ENCODE data around the gene CLDN17.

Gene CLDN17, protein sequence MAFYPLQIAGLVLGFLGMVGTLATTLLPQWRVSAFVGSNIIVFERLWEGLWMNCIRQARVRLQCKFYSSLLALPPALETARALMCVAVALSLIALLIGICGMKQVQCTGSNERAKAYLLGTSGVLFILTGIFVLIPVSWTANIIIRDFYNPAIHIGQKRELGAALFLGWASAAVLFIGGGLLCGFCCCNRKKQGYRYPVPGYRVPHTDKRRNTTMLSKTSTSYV

DNA sequence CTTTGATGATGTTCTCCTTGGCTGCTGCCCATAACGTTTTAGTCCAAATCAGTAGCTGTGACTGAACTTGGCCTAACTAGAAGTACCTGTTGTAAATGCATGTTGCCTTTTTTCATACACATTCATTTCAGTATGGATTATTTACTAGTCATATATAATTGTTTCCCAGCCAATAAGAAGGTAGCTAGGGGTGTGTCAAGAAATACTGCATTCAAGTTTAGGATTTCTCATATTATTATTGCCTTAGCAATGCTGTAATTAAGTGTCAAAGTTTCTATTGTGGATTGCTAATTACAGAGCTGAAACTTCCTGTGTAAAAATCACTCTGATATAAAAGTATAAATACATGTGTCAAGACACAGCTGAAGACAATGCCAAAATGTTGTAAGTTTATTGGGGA, at the start of gene CLDN17:
Gene CLDN17 (minus strand): TSS at position 101 of the 400 bp plus-strand sequence. CDS start 188 bp downstream, outside the sequence.
- no peak for DNase-seq (ENCODE audit: low read depth)

DNA sequence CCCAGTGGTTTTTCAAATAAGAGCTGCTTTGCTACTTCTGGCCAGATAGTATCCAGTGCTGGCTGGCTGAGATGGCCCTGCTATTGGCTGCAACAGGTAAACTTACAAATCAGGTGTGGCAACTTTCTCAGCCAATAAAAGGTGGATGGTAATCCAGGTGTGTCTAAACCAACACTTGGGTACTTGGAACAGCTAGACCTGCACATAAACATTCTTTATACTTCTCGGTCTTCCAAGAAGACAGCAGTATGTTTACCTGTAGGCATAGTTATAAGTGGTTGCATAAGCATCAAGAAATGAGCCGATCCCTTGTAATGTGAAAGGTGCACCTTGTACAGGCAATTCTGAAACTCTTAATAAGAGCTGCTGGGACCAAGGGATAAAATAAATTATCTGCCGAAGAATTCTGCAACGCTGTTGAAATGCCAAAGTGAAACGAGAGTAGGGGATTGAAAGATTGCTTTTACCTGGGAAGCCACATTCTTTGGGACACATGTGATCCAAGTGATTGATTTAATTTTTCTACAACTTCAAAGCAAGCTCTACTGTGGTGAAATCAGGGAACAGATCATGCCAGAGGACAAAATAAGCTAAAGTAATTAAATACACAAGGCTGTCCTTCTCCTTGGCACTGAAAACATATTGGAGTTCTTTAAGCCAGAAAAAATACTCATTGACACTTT, 49.6 kb upstream of the CLDN17 start, which contains the start of gene CLDN8:
Gene CLDN8 (minus strand): TSS at position 57 of the 683 bp plus-strand sequence. CDS start 172 bp downstream, outside the sequence.
- DNase-seq (ENCODE audit: low read depth) = no peak

DNA sequence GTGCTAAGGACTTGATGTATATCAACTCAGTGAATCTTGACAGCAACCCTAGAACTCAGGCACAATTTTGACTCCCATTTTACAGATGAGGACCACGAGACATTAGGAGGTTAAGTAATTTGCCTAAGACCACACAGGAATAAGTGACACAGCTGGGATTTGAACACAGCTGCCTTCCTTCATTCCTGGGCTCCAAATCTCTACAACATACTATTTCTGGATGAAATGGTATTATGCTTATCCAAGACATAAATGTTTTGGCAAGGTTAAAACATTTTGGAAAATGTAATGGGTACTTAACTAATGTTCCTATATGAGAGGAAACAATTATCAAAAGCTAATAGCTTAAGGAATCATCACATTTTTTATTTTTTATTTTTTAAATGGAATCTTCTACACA, 44.5 kb upstream of the CLDN17 start:
- no peak for DNase-seq (ENCODE audit: low read depth)

DNA sequence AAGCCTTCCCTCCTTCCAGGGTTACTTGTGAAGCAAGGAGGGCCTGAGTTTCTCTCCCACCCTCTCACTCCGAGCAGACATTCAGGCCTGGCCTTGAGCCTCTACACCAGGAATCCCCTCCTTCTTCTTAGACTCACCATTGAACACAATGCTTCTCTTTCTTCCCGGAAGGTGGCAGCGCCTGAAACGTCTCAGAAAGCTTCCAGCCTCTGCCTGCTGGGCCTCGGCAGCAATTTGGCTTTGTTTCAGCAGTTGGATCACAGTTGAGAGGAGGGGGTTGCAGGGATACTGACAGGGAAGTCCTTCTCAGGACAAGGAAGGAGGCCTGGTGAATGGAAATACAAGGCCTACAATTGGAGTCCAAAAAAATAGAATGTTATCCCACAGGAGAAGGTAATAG, 43.0 kb upstream of the CLDN17 start:
- DNase-seq (ENCODE audit: low read depth) = no peak

DNA sequence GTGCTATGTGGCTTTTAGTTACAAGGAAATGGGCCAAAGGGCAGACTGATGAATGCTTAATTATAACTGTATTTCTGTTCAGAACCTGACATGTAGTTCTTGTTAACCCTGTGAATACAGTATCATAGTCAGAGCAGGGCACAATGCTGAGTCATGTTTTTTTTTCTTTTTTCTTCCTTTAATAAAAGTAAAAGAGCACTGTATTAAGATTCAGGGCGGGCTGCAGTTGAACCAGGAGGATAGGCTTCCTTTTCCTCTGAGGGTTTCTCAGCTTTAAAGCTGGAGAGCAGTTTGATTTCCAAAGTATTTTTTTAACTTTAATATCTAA, 40.6 kb upstream of the CLDN17 start:
- DNase-seq (ENCODE audit: low read depth) = no peak

DNA sequence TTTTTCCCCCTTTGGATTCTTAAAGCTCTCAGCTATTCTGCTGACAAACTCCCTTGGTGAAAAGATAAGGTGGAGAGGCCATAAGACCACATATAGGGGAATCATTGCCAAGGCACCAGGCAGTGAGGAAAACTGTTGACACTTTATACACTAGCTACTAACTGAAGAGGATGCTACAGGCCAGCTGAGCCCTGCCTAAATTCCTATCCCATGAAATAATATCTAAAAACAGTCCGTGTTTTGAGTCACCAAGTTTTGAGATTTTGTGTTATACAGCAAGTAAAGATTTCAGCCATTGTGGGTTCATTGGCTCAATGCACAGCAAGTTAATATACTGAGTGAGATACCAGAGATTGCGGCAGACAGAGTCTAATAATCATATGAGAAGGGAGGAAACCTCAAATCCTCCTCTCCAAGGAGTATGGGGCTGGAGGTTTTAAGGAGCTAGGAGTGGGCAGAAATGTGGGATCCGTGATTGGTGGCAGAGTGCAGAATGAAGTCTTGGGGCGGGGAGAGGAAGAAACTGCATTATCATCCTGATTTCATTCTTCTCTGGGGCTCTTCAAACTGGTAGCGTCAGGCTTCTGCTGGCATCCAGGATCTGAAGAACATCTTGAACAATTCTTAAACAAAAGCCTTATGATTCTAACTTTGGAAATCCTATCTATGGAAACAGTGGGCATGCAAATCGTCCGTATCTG, 40.1 kb upstream of the CLDN17 start:
- no peak for DNase-seq (ENCODE audit: low read depth)

DNA sequence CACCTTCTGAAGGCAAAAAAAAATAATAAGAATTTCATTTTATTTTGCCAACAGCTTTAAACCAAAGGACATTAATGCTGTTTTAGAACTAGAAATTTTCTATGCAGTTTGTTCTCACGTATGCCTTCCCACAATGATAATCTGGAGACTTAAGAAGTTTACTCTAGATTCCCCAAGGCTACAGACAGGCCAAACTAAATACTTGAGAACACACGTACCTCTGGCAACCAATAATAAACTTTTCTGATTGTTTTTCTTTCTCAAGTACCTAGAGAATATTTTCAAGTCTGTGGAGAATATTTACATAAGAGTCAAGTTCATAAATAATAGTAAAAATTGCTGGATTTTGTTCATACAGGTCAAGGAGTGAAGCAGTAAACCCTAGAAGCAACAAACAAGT, 33.4 kb upstream of the CLDN17 start:
- no peak for DNase-seq (ENCODE audit: low read depth)

DNA sequence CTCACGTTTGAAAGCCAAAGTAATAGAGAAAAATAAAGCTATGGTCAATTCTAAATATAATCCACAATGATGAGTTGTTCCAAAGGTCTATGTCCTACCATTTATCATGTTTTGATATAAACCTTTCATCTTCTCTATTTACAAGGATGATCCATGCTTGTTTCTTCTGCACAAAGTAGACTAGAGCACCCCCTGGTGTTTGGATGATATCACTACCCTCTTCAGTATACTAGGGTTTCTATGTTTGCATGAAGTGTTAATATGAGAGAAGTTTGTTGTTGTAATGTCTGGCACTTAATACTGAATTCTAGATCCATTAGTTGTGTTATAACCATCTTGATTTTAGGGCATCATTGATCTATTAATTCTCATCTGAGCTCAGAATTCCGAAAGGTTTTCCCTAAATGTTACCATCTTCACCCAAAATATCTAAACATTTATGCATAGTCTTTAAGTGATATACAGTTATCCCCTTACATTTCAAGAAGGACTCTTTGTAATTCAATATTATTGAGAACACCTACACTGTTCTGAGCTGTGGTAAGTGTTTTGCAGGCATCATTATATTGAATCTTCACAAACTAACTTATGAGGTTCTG, 28.2 kb upstream of the CLDN17 start:
- peak; percentile 4 for DNase-seq (ENCODE audit: low read depth)

DNA sequence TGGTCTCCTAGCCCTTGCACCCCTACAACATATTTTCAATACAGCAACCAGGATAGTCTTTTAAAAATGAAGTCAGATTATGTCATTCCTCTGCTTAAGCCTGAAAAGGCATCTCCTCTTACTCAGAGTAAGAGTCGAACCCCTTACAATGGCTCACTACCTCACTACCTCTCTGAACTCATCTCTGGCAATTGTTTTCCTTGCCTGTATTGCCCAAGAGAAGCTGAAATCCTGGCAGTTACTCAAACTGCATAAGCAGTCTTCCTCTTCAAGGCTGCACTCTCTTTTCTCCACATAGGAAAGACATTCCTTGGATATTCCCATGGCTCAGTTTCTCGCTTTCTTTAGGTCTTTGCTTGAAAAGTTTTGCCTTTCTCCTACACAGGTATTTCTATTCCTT, 26.6 kb upstream of the CLDN17 start:
- DNase-seq (ENCODE audit: low read depth) = no peak

DNA sequence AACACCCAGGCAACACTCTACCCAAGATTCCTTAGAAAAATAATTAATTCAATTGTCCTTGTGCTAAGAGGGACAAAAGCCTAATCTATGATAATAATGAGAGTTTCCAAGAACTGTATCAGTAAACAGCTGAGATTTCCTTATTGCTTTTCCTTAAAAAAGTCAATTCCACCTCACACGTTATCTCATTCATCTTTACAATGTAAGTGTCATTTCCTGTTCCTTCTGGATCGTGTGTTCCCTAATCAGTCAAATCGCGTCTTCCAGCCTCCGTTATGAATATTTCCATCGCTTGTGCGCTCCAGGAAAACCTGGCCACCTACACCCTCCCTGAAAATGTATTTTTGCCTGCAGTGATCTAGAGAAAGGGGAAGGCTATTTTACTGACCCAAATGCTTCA, 23.9 kb upstream of the CLDN17 start:
- DNase-seq (ENCODE audit: low read depth) = no peak

DNA sequence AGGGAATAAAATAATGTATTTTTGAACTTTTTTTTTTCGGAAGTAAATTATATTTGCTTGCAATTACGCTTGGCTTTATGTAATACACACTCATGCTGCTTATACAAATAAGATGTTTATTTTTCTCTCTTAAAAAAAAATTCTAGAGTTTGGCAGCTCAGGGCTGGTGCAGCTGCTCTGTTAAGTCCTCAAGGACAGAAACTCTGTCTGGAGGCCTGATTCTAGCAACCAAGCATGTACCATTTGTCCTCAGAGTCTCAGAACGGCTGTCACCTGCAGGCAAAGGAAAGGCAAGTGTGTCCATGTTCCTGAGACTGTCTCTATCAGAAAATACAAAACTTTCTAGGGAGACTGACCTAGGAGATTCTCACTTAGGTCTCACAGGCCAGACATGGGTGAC, 23.2 kb upstream of the CLDN17 start:
- no peak for DNase-seq (ENCODE audit: low read depth)

DNA sequence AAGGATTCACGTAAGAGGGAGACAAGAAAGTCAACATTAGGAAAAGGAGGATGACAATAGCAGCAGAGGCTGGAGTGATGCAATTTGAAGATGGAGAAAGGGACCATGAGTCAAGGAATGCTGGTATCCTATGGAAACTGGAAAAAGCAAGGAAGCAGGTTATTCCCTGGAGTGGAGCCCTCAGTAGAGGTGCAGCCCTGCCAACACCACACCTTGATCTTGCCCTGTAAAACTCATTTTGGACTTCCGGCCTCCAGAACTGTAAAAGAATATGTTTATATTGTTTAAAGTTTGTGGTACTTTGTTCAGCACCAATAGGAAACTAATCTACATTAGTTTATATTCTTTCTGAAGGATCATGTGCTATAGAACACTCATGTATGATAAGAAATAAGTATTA, 19.6 kb upstream of the CLDN17 start:
- no peak for DNase-seq (ENCODE audit: low read depth)

DNA sequence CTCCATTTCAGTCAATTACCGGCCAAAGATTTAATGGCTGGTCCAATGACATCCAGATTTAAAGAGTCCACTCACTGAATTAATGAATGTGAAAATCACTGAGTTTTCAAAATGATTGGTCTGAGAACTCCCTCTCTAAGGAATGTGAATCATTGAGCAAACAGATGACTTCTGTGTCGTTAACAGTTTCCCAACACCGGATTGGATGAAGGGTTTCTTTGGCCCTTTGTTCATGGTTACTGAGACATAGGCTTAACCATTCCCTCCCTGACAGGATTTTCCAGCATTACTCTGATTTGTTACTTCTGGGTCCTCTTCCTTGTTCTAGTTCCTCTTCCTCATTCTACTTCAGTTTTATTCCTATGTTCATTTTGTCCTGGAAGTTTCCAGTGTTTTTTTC, 1.5 kb upstream of the CLDN17 start:
- no peak for DNase-seq (ENCODE audit: low read depth)

DNA sequence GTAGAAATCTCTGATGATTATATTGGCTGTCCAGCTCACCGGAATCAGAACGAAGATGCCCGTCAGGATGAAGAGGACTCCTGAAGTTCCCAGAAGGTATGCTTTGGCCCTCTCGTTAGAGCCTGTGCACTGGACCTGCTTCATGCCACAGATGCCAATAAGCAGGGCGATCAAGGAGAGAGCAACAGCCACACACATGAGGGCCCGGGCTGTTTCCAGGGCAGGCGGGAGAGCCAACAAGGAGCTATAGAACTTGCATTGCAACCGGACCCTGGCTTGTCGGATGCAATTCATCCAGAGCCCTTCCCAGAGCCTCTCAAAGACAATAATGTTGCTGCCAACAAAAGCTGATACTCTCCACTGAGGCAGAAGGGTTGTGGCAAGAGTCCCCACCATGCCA, 434 bp downstream of the CLDN17 start:
- DNase-seq (ENCODE audit: low read depth) = no peak

DNA sequence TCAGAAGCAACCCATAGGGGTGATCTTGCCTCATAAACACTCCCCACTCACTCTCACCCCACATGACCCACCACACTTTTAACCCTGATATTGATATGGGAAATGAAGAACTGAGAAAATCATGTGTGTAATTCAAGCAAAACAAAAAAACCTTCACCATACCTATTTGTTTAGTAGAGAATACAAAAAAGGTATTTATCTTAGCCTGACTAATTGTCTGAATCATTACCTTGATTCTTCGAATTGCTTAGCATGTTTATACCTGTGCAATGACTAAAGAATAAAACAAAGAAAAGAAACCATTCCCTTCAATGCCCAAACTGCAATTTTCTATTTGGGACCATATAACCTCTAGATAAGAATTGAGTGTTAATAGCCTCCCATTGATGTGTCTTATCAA, 1.8 kb downstream of the CLDN17 start:
- DNase-seq (ENCODE audit: low read depth) = no peak

DNA sequence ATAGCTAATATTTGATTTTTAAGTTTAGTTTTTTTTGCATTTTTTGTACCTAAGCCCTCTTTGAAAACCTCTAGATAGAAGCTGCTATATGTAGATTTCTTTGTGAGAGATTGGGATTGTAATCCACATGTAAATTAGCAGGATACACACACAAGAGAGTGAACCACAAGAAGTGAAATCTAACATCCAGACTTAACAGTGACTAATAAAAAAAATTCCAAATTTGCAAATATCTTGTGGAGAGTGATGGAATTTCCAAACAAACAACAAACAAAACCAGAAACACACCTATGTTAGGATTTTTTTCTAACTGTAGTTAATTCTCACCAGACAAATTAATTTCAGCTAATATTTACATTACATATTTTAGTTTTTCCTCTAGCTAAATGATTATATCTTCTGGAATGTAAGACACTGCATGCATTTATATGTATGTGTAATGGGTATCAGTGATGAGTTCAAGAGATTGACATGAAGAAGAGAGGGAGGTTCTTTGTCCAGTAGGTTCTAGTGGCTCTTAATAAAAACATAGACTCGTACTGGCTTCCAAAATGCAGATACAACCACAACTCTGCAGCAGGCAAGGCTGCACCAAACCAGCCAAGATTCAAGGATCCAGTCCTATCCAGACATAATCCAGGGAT, 12.8 kb downstream of the CLDN17 start:
- no peak for DNase-seq (ENCODE audit: low read depth)

DNA sequence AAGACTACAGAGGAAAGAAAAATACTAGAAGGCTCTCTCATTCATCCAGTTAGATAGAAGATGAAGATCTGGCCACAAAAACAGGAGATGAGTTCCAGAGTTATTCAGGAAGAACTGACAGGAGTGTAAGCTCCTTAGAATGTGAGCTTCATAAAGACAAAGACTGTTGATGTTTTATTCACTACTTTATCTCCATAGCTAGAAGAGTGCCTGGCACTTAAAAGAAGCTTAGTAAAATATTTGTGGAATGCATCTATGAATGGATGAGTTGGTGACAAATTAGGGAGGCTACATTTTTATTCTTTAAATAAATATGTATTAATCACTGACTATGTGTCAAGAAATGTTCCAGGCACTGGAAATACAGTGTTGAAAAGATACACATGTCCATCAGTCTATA, 13.8 kb downstream of the CLDN17 start:
- no peak for DNase-seq (ENCODE audit: low read depth)

DNA sequence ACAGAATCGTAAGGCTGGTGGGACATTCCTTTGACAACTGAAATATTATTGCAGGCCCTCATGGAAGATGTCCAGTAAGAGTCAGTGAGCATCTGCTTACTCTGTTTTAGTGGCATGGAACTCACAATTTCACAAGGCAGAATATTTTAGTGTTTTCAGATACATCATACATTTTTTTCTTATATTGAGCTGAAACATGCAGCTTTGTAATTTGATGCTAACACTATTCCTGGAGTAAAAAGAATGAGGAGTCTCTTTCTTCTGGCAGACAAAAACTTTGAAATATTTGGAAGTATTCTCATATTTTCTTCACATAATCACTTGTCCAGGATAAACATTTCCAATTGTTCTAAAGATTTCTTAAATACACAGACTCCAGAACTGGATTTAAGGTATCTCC, 17.7 kb downstream of the CLDN17 start:
- no peak for DNase-seq (ENCODE audit: low read depth)

DNA sequence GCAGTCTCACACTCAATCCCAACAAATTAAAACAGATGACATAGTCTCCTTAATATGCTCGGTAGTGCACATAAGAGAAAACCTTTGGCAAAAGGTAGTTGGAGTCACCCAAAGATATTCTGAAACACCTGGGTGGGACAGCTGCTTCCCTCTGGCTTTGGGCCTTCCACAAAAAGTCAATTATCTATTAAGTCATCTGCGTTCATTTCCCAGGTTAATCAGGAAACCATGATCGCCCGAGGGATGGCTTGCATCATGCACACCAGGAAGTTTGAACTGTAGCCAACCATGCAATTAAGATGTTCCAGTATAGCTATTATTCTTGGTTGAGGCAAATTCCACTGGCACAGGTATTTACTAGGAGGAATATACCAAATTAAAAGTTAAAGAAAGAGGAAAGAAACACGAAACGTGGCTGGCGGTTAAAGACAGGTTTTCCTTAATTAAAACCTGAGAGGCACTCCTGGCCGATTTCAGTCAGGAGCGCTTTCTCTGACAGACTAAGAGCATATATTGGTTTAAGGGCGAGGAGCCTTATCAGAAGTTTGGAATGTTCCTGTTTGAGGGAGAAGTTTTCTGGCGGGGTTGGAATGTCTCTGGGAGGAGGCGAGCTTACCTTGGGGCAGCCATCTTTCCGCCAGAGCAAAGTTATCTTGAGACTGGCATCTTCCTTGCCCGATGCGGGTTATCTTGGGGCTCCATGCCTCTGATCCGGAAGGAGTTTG, 19.9 kb downstream of the CLDN17 start:
- no peak for DNase-seq (ENCODE audit: low read depth)

DNA sequence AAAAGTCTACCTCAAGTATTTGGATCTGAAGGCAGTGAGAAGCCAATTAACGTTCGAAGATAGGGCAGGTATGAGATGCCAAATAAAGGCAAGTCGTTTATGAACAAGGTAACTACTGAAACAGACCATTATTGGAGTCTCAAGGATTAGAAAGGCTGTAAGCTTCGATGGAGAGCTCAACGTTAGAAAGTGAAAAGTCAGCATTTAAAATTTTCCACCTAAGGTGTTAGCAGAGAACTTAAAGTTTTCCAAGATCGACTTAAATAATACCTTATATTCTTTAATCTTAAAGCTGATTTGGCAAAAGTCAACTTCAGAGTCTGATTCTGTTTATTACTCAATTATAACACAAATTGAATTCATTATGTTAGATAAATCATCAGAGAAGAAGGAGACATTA, 28.1 kb downstream of the CLDN17 start:
- no peak for DNase-seq (ENCODE audit: low read depth)

DNA sequence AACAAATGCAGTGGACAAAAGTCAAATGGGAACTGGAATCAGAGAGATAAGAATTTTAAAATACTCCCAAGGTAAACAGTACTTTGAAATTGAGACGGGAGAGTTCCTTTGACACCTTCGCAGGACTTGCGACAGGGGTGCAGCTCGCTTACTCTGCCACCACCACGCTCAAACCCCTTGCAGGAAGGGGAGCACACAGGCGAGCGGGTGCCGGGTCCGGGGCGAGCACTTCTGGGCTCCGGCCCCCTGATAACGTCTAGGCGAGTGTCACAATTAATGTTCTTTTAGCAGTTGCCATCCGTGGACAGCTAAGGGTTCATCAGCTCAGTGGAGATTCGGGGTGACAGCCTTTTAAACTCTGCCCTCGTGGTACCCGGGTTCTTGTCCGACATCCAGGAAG, 37.4 kb downstream of the CLDN17 start:
- no peak for DNase-seq (ENCODE audit: low read depth)

DNA sequence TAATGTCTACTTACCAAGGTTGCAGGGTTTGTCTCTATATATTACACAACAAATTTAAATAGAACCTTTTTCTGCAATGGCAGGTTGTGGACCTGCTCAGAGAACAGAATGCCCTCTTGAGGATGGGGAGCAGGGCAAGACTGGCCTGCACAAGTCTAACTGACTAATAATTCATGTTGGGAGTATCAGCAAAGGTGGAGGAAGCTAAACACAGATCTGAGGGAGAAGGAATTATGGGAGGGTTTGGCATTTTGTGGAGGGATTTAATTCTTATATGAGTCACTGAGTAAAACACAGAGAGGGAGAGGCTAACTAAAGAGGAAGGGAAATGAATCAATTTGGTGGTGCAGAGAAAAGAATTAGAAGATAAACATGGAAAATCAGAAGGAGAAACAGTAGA, 40.0 kb downstream of the CLDN17 start:
- no peak for DNase-seq (ENCODE audit: low read depth)

Measured in ELR (cell line).